Measurements from ENCODE around the gene LRRK1.

LRRK1 gene

GRCh38 chr15:100932676-100933348, 13.7 kb downstream of the LRRK1 start:
- DNase-seq (ENCODE audit: low read depth in 2 of 2): no peak

DNA sequence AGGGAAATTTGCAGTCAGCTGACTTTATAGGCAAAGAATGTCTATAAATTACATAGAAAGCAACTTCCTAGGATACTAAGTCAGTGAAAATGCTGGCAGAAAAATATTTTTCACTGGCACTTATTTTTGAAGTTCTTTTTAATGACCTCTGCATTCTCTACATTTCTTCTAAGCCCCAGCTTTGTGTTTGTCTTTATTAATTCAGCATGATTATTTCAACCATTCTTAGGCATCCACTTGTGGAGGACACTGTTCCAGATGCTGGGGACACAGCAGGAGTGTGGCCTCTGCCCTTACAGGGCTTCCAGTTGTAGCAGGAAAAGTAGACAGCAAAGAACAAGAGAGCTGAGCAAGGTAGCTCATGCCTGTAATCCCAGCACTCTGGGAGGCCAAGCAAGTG, 15.0 kb downstream of the LRRK1 start:
- DNase-seq (ENCODE audit: low read depth in 2 of 2): no peak

DNA sequence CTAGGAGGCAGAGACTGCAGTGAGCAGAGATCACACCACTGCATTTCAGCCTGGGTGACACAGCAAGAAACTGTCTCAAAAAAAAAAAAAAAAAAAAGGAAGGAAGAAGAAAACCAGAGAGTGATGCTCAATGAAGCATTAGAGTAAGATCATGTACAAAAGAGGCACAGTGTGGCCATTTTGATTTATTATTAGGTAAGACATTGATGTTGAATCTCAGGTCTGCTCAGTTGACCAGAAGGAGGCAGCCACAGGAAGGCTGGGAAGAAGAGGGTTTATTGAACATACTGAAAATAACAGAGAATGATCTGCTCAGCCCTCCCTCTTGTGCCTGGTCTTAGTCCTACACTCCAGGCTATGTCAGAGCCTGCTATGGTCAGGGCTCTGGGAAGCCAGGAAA, 15.6 kb downstream of the LRRK1 start:
- DNase-seq (ENCODE audit: low read depth in 2 of 2): no peak

DNA sequence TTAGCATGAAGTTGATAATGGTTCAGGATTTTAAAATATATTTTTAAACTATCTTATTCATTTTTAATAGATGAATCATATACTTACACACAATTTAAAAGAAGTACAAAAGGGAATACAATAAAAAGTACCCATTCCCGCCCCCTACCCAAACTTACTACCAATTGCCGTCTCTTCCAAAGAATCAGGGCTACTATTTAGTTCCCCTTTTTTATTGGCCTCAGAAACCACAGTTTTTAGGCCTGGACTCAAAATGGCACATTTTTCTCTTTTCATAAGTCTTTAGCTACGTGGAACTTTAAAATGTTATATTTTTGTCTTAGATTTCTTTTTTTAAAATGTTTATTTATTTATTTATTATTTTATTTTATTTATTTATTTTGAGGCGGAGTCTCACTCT, 18.0 kb downstream of the LRRK1 start:
- no peak for DNase-seq (ENCODE audit: low read depth in 2 of 2)

GRCh38 chr15:100939791-100940190, 20.6 kb downstream of the LRRK1 start:
- no peak for DNase-seq (ENCODE audit: low read depth in 2 of 2)

DNA sequence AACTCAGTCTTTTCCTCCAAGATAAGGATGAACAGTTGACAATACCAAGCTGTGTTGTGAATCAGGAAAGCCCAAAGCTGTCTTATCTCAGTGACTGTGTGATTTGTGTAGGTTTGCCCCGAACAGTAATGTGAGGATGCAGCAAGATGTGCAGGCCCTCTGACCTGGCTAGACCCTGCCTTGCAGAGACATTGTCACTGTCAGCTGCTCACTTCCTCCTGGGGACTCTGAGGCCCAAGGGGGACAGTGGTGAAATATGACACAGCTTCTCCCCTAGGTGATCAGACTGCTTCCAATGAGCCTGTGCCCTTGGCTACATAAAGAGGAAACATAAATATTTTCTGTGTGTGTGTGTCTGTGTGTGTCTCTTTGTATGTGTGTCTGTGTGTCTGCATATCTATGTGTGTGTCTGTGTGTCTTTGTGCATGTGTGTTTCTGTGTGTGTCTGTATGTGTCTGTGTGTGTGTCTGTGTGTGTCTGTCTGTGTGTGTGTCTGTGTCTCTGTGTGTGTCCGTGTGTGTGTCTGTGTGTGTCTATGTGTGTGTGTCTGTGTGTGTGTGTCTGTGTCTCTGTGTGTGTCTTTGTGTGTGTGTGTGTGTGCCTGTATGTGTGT, 21.7 kb downstream of the LRRK1 start:
- DNase-seq (ENCODE audit: low read depth in 2 of 2): no peak

DNA sequence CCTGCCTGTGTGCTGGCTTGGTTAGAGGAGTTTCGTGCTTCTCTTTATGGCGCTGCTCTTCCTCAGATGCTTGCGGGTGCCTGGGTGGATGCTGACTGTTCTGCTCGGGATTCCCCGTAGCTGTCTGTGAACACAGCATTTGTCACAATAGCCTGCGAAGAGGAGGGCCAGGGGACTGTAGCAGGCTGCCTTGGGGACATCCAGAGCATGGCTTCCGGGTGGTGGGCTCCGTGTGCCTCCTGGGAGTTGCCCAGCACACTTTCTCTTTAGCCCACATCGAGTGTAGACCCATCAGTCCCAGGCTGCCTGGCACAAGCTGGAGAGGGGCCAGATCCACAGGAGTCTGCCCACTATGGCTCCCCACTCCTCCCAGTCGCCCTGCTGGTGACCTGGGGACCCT, 22.4 kb downstream of the LRRK1 start:
- no peak for DNase-seq (ENCODE audit: low read depth in 2 of 2)

DNA sequence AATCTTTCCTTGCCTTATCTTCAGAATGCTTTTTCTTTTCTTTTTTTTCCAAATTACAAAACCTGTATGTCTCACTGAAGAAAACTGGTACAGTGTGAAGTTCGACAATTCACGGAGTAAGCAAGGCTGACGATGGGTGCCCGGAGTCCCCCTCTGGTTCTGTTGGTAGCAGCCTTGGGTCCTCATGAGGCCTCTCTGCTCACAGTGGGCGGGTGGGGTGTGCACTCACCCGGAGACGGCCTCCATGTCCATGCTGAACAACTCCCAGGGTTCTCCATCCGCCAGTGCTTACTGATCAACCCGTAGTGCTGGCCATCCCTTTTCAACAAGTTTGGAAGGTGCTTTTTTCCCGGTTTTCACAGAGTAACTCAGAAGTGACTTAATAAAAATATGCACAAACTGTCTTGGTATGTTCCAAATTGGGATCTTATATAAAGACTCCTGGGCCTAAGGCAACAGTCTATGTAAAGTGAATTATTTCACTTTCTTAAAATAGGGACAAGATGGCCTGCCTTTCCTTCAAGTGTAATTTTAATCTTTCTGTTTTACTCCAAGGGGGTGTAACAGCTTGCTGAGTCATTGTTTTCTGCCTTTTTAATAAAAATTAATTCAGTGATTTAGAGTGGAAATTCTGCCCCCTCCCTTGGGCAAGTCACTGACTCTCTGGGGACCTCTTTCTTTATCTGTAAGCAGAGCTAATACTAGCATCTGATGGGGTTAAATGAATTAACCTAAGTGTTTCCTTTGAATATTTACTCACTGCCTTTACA, 23.7 kb downstream of the LRRK1 start:
- no peak for DNase-seq (ENCODE audit: low read depth in 2 of 2)

DNA sequence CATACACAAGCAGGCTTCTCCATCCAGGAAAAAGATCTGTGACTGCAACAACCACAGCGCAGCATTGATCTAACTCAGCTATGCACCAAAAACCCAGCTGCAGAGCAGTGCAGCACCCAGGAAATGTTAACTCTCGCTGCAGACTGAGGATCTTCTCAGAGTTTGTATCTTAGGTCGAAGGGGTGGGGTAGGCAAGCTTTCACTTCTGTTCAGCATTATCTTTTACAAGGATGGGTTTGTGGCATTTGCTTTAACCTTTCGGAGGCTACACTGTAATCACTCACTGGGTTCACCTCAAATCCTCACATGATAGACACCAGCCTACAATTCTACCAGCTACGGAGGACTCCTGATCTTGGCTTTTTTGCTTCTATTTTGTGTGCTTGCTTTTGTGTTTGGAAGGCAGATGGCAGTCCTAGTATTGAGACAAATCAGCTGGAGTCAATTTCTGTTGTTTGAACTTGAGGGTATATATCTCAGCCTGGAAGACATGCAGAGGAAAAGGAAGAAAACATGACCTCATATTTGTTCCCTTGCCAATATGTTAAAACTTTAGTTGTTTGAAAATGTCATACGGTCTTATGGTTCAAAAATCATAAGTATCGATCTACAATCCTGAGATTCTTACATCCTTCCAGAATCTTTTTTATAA, 25.2 kb downstream of the LRRK1 start:
- no peak for DNase-seq (ENCODE audit: low read depth in 2 of 2)

DNA sequence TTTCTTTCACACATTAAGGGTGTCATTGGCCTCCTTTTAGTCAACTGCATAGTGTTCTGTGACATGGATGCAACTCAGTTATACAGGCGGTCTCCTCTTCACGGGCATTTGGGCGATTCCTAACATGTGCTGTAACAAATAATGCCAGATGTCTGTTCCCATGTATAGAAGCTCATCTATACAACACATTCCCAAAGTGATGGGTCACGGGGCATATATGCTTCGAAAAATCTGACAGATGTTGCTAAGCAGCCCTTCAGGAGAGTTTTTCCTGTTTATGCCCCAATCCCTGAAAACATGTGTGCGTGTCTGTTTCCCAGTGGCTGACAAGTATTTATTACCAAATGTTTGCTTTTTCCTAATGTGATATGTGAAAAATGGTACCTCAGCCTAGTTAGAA, 25.8 kb downstream of the LRRK1 start:
- no peak for DNase-seq (ENCODE audit: low read depth in 2 of 2)

- DNase-seq (ENCODE audit: low read depth in 2 of 2): no peak
These were observed 28.7 kb downstream of the LRRK1 start for GRCh38 chr15:100947760-100948429.

DNA sequence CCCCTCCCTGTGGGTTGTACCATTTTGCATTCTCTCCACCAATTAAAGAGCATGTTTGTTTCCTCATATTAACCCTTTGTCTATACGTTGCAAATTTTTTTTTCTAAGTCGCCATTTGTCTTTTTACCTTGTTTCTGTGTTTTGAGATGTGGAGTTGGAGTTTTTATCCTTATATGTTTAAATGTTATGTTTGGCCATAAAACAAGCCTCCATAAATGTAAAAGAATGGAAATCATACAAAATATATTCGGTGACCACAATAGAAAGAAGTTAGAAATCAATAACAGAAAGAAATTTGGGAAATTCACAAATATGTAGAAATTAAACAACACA, 29.2 kb downstream of the LRRK1 start:
- DNase-seq (ENCODE audit: low read depth in 2 of 2): no peak

DNA sequence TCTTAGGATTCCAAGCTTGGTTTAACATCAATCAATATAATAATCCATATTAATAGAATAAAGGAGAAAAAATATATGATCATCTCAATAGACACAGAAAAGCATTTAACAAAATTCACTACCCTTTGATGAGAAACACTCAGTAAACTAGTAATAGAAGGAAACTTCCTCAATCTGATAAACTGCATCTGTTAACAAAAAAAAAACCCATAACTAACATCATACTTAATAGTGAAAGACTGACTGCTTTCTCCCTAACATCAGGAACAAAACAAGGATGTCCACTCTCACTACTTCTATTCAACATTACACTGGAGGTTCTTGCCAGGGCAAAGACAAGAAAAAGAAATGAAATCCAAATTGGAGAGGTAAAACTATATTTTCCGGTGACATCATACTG, 30.5 kb downstream of the LRRK1 start:
- no peak for DNase-seq (ENCODE audit: low read depth in 2 of 2)

GRCh38 chr15:100951965-100952364, 32.8 kb downstream of the LRRK1 start:
- DNase-seq (ENCODE audit: low read depth in 2 of 2): no peak

DNA sequence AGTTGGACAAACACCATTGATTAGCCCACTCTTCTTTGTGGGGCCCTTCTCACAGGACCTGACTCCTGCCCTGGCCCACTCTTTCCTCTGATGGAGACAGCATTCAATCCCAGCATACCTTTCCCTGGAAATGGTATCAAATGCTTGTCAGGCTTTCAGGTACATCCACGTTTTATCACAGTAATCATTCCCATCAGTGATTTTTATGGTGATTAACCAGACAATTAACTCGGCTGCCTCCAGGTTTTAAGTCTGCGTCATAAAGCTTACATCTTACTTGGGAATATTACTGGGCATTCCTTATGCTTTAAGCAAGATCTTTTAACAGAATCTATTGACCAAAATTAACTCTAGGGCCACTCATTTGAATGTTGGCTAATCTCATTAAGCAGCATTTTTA, 33.4 kb downstream of the LRRK1 start:
- DNase-seq (ENCODE audit: low read depth in 2 of 2): no peak

- DNase-seq (ENCODE audit: low read depth in 2 of 2): no peak
These were observed 39.3 kb downstream of the LRRK1 start for GRCh38 chr15:100958326-100959065.

- DNase-seq (ENCODE audit: low read depth in 2 of 2): no peak
These were observed 40.2 kb downstream of the LRRK1 start for GRCh38 chr15:100959066-100960050.

GRCh38 chr15:100966997-100967396, 47.8 kb downstream of the LRRK1 start:
- no peak for DNase-seq (ENCODE audit: low read depth in 2 of 2)

GRCh38 chr15:100968050-100968966, 49.2 kb downstream of the LRRK1 start:
- DNase-seq (ENCODE audit: low read depth in 2 of 2): no peak
